MM.1S (cell line): ENCODE data around the gene PDS5B.

Experiments used
- DNase-seq: peaks from one replicate; pipeline ENCODE4 v3.0.0-alpha.2; 2015
- H2AFZ ChIP-seq: fragments of 300-600 bp; sonication (generic); 2 replicates; pipeline ENCODE4 v1.6.0; 2016; ENCODE audit warnings: antibody characterized with exemption, low read length
- H3F3A ChIP-seq: fragments of 300-600 bp; sonication (generic); 2 replicates; pipeline ENCODE4 v1.6.1; 2016; ENCODE audit warnings: mild to moderate bottlenecking, antibody characterized with exemption, low read length, moderate library complexity, mixed read lengths; ENCODE audit not compliant: insufficient read depth
- H3K27ac ChIP-seq: fragments of 300-600 bp; sonication (generic); 2 replicates; pipeline ENCODE4 v1.5.1; 2016; ENCODE audit warnings: mild to moderate bottlenecking, low read length
- H3K27me3 ChIP-seq: fragments of 300-600 bp; sonication (generic); replicated peaks from 2 replicates; pipeline ENCODE4 v1.6.0; 2016; ENCODE audit warnings: low read length; ENCODE audit not compliant: insufficient read depth
- H3K36me3 ChIP-seq: fragments of 300-600 bp; sonication (generic); replicated peaks from 2 replicates; pipeline ENCODE4 v1.6.1; 2016; ENCODE audit warnings: mild to moderate bottlenecking, low read length, mixed read lengths; ENCODE audit not compliant: insufficient read depth
- H3K4me1 ChIP-seq: fragments of 300-600 bp; sonication (generic); 2 replicates; pipeline ENCODE4 v1.6.1; 2016; ENCODE audit warnings: low read length, mixed read lengths
- H3K4me2 ChIP-seq: fragments of 300-600 bp; sonication (generic); 2 replicates; pipeline ENCODE4 v1.6.0; 2016; ENCODE audit warnings: low read depth, low read length
- H3K4me3 ChIP-seq: fragments of 300-600 bp; sonication (generic); 2 replicates; pipeline ENCODE4 v1.5.1; 2016; ENCODE audit warnings: low read length, mixed read lengths
- H3K79me2 ChIP-seq: fragments of 300-600 bp; sonication (generic); 2 replicates; pipeline ENCODE4 v1.6.1; 2016; ENCODE audit warnings: mixed run types, low read length, mixed read lengths
- H3K9ac ChIP-seq: fragments of 300-600 bp; sonication (generic); 2 replicates; pipeline ENCODE4 v1.6.1; 2016; ENCODE audit warnings: low read length, mixed read lengths
- H3K9me2 ChIP-seq: fragments of 300-600 bp; sonication (generic); replicated peaks from 2 replicates; pipeline ENCODE4 v1.6.1; 2016; ENCODE audit warnings: mild to moderate bottlenecking, low read length, mixed read lengths; ENCODE audit not compliant: insufficient read depth
- H3K9me3 ChIP-seq: fragments of 300-600 bp; sonication (generic); replicated peaks from 2 replicates; pipeline ENCODE4 v1.6.1; 2016; ENCODE audit warnings: mild to moderate bottlenecking, low read length, mixed read lengths; ENCODE audit not compliant: insufficient read depth
- H4K20me1 ChIP-seq: fragments of 300-600 bp; sonication (generic); 2 replicates; pipeline ENCODE4 v1.6.1; 2016; ENCODE audit warnings: mild to moderate bottlenecking, low read length, moderate library complexity, mixed read lengths; ENCODE audit not compliant: insufficient read depth
- CTCF ChIP-seq: fragments of 300-600 bp; sonication (generic); IDR thresholded peaks from 2 replicates; pipeline ENCODE4 v1.5.1; 2016; ENCODE audit warnings: antibody characterized with exemption, low read length, mixed read lengths
- EZH2 ChIP-seq: fragments of 300-600 bp; sonication (generic); optimal IDR thresholded peaks from 2 replicates; pipeline ENCODE3; 2017; ENCODE audit warnings: low read depth, mild to moderate bottlenecking, antibody characterized with exemption, low read length, mixed read lengths
- EZH2phosphoT487 ChIP-seq: fragments of 300-600 bp; sonication (generic); IDR thresholded peaks from 2 replicates; pipeline ENCODE4 v1.6.1; 2018; ENCODE audit warnings: antibody characterized with exemption, low read length

Gene PDS5B

GRCh38 chr13:32577032-32577431 lies 9.2 kb upstream of the PDS5B start:
- H3K36me3 ChIP-seq, result no peaks in the 10 kb centered on the region
- no peaks in the 10 kb centered on the region for H3F3A ChIP-seq
- H3K27ac ChIP-seq, result no peak overlapping the region
- no peaks in the 10 kb centered on the region for H4K20me1 ChIP-seq
- H3K9me2 ChIP-seq, result no peaks in the 10 kb centered on the region
- H3K4me1 ChIP-seq, result no peaks in the 10 kb centered on the region
- no peak overlapping the region for H3K9ac ChIP-seq
- no peak overlapping the region for H3K4me2 ChIP-seq
- no peaks in the 10 kb centered on the region for H3K79me2 ChIP-seq
- H3K4me3 ChIP-seq, result no peak overlapping the region
- no peaks in the 10 kb centered on the region for H3K9me3 ChIP-seq
- no peaks in the 10 kb centered on the region for H3K27me3 ChIP-seq
- H2AFZ ChIP-seq, result no peak overlapping the region
- TF ChIP-seq EZH2 (no peak), CTCF (no peak), EZH2phosphoT487 (no peak)
- DNase-seq, result no peak

GRCh38 chr13:32581177-32581786 lies 5.0 kb upstream of the PDS5B start:
- Histone ChIP-seq H3K79me2 (no peaks in the 10 kb centered on the region), H3K27me3 (no peaks in the 10 kb centered on the region), H3K4me1 (no peaks in the 10 kb centered on the region), H3K36me3 (no peaks in the 10 kb centered on the region), H3K4me3 (no peak overlapping the region), H3F3A (no peaks in the 10 kb centered on the region), H2AFZ (no peak overlapping the region), H3K9ac (no peak overlapping the region), H4K20me1 (no peaks in the 10 kb centered on the region), H3K9me3 (no peaks in the 10 kb centered on the region), H3K27ac (no peak overlapping the region), H3K4me2 (no peak overlapping the region), H3K9me2 (no peaks in the 10 kb centered on the region)
- peak; percentile 26 for DNase-seq
- TF ChIP-seq CTCF, result peak; percentile 37
- no peak for TF ChIP-seq EZH2
- no peak for TF ChIP-seq EZH2phosphoT487

GRCh38 chr13:32582281-32582680 lies 4.0 kb upstream of the PDS5B start:
- H3K9me3 ChIP-seq, result no peaks in the 10 kb centered on the region
- H3K27me3 ChIP-seq, result no peaks in the 10 kb centered on the region
- TF ChIP-seq CTCF (no peak), EZH2phosphoT487 (no peak), EZH2 (no peak)
- no peak overlapping the region for H2AFZ ChIP-seq
- H3K4me2 ChIP-seq, result no peak overlapping the region
- no peaks in the 10 kb centered on the region for H4K20me1 ChIP-seq
- H3K4me3 ChIP-seq, result no peak overlapping the region
- H3K79me2 ChIP-seq, result no peaks in the 10 kb centered on the region
- no peak overlapping the region for H3K27ac ChIP-seq
- no peak for DNase-seq
- no peaks in the 10 kb centered on the region for H3K9me2 ChIP-seq
- H3K9ac ChIP-seq, result no peak overlapping the region
- H3K36me3 ChIP-seq, result no peaks in the 10 kb centered on the region
- H3K4me1 ChIP-seq, result no peaks in the 10 kb centered on the region
- no peaks in the 10 kb centered on the region for H3F3A ChIP-seq
